Measurements from ENCODE around the gene SCNN1A. TPM values are rescaled to one million over a fixed set of nuclear protein-coding genes. Genes with fewer than 3 reads are reported as not detected.

SCNN1A gene
- total RNA-seq, 4 donors from 2014 or later = 0.83 to 3.3 (median 1.8) TPM

DNA sequence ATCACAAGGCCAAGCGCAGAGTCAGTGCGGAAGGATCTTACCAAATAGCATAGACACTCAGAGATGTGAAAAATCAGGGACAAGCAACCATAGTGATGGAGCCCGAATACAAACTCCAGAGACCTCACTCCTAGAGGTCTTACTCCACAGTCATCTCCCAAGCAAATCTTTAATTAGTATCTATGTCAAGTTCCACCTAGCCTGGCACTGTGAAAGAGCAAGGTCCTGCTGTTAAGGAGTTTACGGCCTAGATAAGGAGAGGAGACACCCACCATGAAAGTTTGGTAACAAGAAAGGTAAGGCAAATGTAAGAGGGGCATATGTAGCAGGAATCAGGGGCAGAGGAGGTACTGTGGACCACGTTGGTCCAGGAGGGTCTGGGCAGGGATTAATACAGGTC, 72.3 kb downstream of the SCNN1A start:
- Histone ChIP-seq H3K9me3 (no peaks in the 10 kb centered on the region), H3K36me3 (no peaks in the 10 kb centered on the region), H3K4me1 (peaks cover 0 to 4% (median 0%) of the 10 kb centered on the region in 4 donors), H3K27ac (replicated peaks in 1 of 4) (no peak overlapping the region), H3K4me3 (no peak overlapping the region), H3K27me3 (no peaks in the 10 kb centered on the region)
- WGBS = 91% methylated on average over 5 of the region's 5 CpGs
- TF ChIP-seq POLR2AphosphoS5 (IDR thresholded peaks at IDR 0.05) (no peak), EP300 (IDR thresholded peaks at IDR 0.05) (no peak), POLR2A (IDR thresholded peaks at IDR 0.05; ENCODE audit: low read depth) (no peak)
- TF ChIP-seq, protein P1, sequence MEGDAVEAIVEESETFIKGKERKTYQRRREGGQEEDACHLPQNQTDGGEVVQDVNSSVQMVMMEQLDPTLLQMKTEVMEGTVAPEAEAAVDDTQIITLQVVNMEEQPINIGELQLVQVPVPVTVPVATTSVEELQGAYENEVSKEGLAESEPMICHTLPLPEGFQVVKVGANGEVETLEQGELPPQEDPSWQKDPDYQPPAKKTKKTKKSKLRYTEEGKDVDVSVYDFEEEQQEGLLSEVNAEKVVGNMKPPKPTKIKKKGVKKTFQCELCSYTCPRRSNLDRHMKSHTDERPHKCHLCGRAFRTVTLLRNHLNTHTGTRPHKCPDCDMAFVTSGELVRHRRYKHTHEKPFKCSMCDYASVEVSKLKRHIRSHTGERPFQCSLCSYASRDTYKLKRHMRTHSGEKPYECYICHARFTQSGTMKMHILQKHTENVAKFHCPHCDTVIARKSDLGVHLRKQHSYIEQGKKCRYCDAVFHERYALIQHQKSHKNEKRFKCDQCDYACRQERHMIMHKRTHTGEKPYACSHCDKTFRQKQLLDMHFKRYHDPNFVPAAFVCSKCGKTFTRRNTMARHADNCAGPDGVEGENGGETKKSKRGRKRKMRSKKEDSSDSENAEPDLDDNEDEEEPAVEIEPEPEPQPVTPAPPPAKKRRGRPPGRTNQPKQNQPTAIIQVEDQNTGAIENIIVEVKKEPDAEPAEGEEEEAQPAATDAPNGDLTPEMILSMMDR (IDR thresholded peaks at IDR 0.05) = no peak
- no peak for DNase-seq (ENCODE audit: extremely low spot score)
- intact Hi-C loops (cut with DNase I) = no loop called here

DNA sequence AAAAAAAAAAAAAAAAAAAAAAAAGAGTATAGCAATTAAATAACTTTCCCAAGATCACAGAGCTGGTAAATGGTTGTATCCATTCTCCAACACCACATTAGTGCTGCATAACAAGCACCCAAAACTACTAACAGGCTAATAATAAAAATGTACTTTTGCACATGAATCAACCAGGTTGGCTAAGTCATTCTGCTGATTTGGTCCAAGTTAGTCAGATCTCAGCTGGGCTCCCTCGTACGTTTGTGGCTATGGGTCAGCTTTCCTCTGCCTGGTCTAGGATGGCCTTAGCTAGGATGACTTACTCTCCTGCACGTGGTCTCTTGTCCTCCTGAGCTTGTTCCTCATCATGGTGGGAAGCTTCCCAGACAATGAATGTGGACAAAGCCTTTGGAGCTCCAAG, 72.7 kb downstream of the SCNN1A start:
- Histone ChIP-seq H3K4me3 (no peak overlapping the region), H3K27ac (replicated peaks in 1 of 4) (no peak overlapping the region), H3K4me1 (peaks cover 0 to 4% (median 0%) of the 10 kb centered on the region in 4 donors), H3K9me3 (no peaks in the 10 kb centered on the region), H3K36me3 (no peaks in the 10 kb centered on the region), H3K27me3 (no peaks in the 10 kb centered on the region)
- TF ChIP-seq, protein P1 (IDR thresholded peaks at IDR 0.05) = no peak
- TF ChIP-seq POLR2AphosphoS5 (IDR thresholded peaks at IDR 0.05) (no peak), POLR2A (IDR thresholded peaks at IDR 0.05; ENCODE audit: low read depth) (no peak), EP300 (IDR thresholded peaks at IDR 0.05) (no peak)
- intact Hi-C loops (cut with DNase I) = no loop called here
- 77% methylated on average over 3 of the region's 3 CpGs for WGBS
- DNase-seq (ENCODE audit: extremely low spot score) = no peak

DNA sequence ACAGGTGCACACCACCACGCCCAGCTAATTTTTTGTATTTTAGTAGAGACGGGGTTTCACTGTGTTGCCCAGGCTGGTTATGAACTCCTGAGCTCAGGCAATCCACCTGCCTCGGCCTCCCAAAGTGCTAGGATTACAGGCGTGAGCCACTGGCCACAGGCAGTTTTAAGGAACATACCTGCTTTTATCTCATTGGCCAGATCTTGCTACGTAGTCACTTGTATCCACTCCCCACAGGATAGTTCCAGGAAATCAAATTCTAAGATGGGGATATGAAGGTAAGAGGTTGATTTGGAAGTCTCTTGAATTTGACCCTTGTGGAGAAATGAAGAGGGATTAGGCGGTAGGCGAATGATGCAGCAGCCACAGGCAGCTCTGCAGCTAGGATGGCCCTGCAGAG, 73.6 kb downstream of the SCNN1A start:
- 91% methylated on average over 7 of the region's 7 CpGs for WGBS
- no peaks in the 10 kb centered on the region for H3K36me3 ChIP-seq
- no peaks in the 10 kb centered on the region for H3K9me3 ChIP-seq
- no peak for DNase-seq (ENCODE audit: extremely low spot score)
- H3K27ac ChIP-seq (replicated peaks in 1 of 4) = no peak overlapping the region
- no peak for TF ChIP-seq EP300 (IDR thresholded peaks at IDR 0.05)
- TF ChIP-seq, protein P1 (IDR thresholded peaks at IDR 0.05) = no peak
- no peak for TF ChIP-seq POLR2AphosphoS5 (IDR thresholded peaks at IDR 0.05)
- no peak for TF ChIP-seq POLR2A (IDR thresholded peaks at IDR 0.05; ENCODE audit: low read depth)
- no peak overlapping the region for H3K4me3 ChIP-seq
- intact Hi-C loops (cut with DNase I) = no loop called here
- no peaks in the 10 kb centered on the region for H3K4me1 ChIP-seq
- no peaks in the 10 kb centered on the region for H3K27me3 ChIP-seq

DNA sequence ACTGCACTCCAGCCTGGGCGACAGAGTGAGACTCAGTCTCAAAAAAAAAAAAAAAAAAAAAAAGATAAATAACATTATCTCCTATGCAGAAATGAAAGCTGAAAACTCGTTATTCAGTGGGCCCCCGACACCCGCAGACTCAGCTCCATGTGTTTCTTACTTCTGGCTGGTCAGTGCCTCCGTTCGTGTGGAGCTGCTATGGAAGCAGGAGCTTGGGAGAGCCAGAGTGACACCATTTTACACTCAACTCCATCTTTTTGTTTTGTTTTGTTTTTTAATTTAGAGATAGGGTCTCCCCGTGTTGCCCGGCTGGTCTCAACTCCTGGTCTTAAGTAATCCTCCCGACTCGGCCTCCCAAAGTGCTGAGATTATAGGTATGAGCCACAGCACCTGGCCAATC, 78.2 kb downstream of the SCNN1A start:
- no peaks in the 10 kb centered on the region for H3K27me3 ChIP-seq
- H3K4me3 ChIP-seq = no peak overlapping the region
- H3K4me1 ChIP-seq = peaks cover 13 to 19% (median 17%) of the 10 kb centered on the region in 4 donors
- intact Hi-C loops (cut with DNase I) = no loop called here
- H3K36me3 ChIP-seq = no peaks in the 10 kb centered on the region
- no peaks in the 10 kb centered on the region for H3K9me3 ChIP-seq
- 92% methylated on average over 10 of the region's 10 CpGs for WGBS
- TF ChIP-seq, protein P1 (IDR thresholded peaks at IDR 0.05) = no peak
- no peak for TF ChIP-seq POLR2AphosphoS5 (IDR thresholded peaks at IDR 0.05)
- no peak overlapping the region for H3K27ac ChIP-seq (replicated peaks in 1 of 4)
- no peak for DNase-seq (ENCODE audit: extremely low spot score)

Small RNA genes within 50 kb of the gene (small RNA-seq; reads per million reads assigned to genes)
- gene RN7SL391P = 0 reads per million in 3 donors

Other genes with a start within 250 kb of the SCNN1A start
- 100 to 1,000 TPM; 349 to 416 (median 399) TPM for gene CD9, start 175.2 kb downstream of the SCNN1A start, total RNA-seq
- gene PLEKHG6, start 64.9 kb downstream of the SCNN1A start, total RNA-seq = under 1 TPM in 2 of 4 donors, not detected in 2; 0.52 to 0.75 TPM
- gene TNFRSF1A, start 33.5 kb downstream of the SCNN1A start, total RNA-seq = 100 to 1,000 TPM; 146 to 464 (median 247) TPM
- 100 to 1,000 TPM; 117 to 144 (median 137) TPM for gene LTBR, start 8.6 kb upstream of the SCNN1A start, total RNA-seq
- gene CD27, start 69.4 kb upstream of the SCNN1A start, total RNA-seq = under 1 TPM in 1 of 4 donors, not detected in 3; 0.66 TPM
- 10 to 100 TPM; 12.4 to 25.8 (median 22.5) TPM for gene TAPBPL, start 76.5 kb upstream of the SCNN1A start, total RNA-seq
- gene VAMP1, start 95.1 kb upstream of the SCNN1A start, total RNA-seq = 1 to 10 TPM; 4.5 to 8.7 (median 6.7) TPM
- gene MRPL51, start 117.7 kb upstream of the SCNN1A start, total RNA-seq = 100 to 1,000 TPM in 1 of 4 donors, 10 to 100 TPM in 3; 62.3 to 105 (median 81.3) TPM
- 10 to 100 TPM; 13.9 to 26.1 (median 24.7) TPM for gene NCAPD2, start 118.5 kb upstream of the SCNN1A start, total RNA-seq
- 1,000 to 10,000 TPM; 2,279 to 3,578 (median 2,742) TPM for gene GAPDH, start 159.0 kb upstream of the SCNN1A start, total RNA-seq
- 10 to 100 TPM; 12.1 to 26.2 (median 20.8) TPM for gene IFFO1, start 180.5 kb upstream of the SCNN1A start, total RNA-seq
- 10 to 100 TPM; 17.9 to 32.3 (median 19.5) TPM for gene NOP2, start 192.7 kb upstream of the SCNN1A start, total RNA-seq
- gene CHD4, start 231.8 kb upstream of the SCNN1A start, total RNA-seq = 100 to 1,000 TPM; 189 to 226 (median 218) TPM

All from esophagus muscularis mucosa (tissue), 4 donors.